HG03280 (cell line): Measurements from ENCODE around the gene TGM1.
"Not testable (repeated sequence)": the region's sequence is repeated elsewhere in the genome, so short reads cannot be mapped to it uniquely, and the experiment has no call there.

Experiments used
- ATAC-seq: cut with Tn5 transposase; IDR thresholded peaks from one replicate; pipeline ENCODE4 v1.9.1; 2021; ENCODE audit warnings: mild to moderate bottlenecking, moderate library complexity; ENCODE audit not compliant: unreplicated experiment

The TGM1 gene

DNA sequence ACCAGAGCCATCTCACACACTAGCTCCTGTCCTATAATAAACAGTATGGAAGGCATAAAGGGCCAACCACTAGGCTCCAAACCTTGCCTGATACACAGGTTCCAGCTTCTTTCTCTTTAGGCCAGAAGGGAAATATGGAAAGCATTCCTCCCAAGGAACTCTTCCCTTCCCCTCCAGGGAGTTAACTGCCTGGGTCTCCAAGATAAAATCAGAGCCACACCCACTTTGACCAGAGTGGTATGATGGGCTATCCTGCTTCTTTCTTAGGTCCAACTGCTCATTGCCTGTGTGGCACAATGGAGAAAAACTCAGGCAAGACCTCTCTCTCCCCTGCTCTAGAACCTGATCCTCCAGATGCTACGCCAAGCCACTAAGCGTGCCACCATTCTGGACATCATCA, 55.4 kb downstream of the TGM1 start:
- no peak for ATAC-seq

DNA sequence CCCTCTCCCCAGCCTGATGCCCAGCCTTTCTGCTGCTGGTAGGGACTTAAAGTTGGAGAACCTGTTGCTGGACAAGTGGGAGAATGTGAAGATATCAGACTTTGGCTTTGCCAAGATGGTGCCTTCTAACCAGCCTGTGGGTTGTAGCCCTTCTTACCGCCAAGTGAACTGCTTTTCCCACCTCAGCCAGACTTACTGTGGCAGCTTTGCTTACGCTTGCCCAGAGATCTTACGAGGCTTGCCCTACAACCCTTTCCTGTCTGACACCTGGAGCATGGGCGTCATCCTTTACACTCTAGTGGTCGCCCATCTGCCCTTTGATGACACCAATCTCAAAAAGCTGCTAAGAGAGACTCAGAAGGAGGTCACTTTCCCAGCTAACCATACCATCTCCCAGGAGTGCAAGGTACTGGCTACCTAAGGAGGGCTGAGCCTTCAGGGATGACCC, 55.8 kb downstream of the TGM1 start:
- ATAC-seq: no peak

DNA sequence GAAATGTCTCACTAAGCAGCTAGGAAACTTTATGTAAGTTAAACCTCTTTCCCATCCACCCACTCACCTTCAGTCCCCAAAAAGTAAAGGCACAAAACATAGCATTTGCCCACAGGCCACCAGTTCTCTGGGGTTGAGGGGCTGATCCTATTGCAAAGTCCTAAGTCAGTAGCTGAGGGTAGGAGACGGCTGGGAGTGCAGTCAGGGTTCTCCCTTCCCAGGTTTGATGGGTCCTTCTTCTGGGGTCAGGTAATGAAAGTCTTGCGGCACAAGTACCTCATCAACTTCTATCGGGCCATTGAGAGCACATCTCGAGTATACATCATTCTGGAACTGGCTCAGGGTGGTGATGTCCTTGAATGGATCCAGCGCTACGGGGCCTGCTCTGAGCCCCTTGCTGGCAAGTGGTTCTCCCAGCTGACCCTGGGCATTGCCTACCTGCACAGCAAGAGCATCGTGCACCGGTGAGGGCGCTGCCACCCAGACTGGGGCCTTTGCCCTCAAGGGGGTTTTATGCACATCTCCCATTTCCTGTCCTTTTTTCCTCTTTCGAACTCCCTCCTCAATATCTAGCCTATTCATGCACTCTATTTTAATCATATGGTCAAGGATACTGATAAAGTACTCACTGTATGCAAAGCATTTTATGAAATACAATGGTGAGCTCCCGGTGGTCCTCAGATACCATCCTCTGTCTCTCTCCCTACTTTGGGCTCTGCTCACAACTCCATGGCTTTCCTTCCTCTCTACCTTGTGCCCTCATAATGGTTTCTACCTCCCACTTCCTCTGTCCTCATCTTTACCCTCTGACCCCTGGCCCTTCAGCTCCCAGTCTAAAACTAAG, 56.5 kb downstream of the TGM1 start:
- no peak for ATAC-seq

- ATAC-seq: no peak
These were observed 58.5 kb downstream of the TGM1 start for GRCh38 chr14:24204163-24205146.

GRCh38 chr14:24203249-24203886, 59.6 kb downstream of the TGM1 start:
- ATAC-seq: not testable (repeated sequence)

- ATAC-seq: not testable (repeated sequence)
These were observed 60.4 kb downstream of the TGM1 start for GRCh38 chr14:24202538-24202937.
